Measurements from ENCODE around the gene EMILIN3.

- TF ChIP-seq YY1 (IDR thresholded peaks at IDR 0.05; ENCODE audit: low read depth, low read length) (no peak), CTCF (IDR thresholded peaks at IDR 0.05; ENCODE audit: control extremely low read depth in 1 of 3, insufficient read depth in 1 of 3, low read depth in 1 of 3, low read length in 3 of 3) (no peak), JUND (IDR thresholded peaks at IDR 0.05; ENCODE audit: low read length) (no peak), RFX5 (IDR thresholded peaks at IDR 0.05; ENCODE audit: borderline replicate concordance, low read depth, low read length) (no peak), MAFK (IDR thresholded peaks at IDR 0.05; ENCODE audit: low read depth, low read length) (no peak)
These were observed 31.0 kb downstream of the EMILIN3 start for GRCh38 chr20:41335591-41335990.

Data from H1 (cell line).